ENCODE data around the gene ROMO1. TPM values are rescaled to one million over a fixed set of nuclear protein-coding genes. Genes with fewer than 3 reads are reported as not detected.

Gene ROMO1
- total RNA-seq, 1 experiment from 2014 or later, result 357 TPM

GRCh38 chr20:35651958-35652357 lies 47.2 kb upstream of the ROMO1 start:
- POLR2A ChIA-PET, result interaction anchor here (1.5 kb wide), 1 partner anchor 12 kb away, joined by 8 read pairs; the partner anchor contains the start of genes CPNE1 and RBM12
- H3K27me3 Mint-ChIP-seq (ENCODE audit: insufficient read depth, unreplicated experiment), result no peaks in the 10 kb centered on the region

GRCh38 chr20:35652641-35653429 lies 46.4 kb upstream of the ROMO1 start:
- Histone ChIP-seq H3K4me3 (ENCODE audit: low read depth, low read length) (no peak overlapping the region), H3K36me3 (ENCODE audit: control insufficient read depth, insufficient read depth, low read length) (peaks cover 11% of the 10 kb centered on the region), H3K9me3 (no peaks in the 10 kb centered on the region), H3K4me1 (no peaks in the 10 kb centered on the region), H3K27me3 (replicated peaks; ENCODE audit: control insufficient read depth, insufficient read depth, low read length) (no peaks in the 10 kb centered on the region)
- H3K27ac Mint-ChIP-seq (ENCODE audit: unreplicated experiment), result no peak overlapping the region
- ChIA-PET POLR2A (interaction anchor here (1.5 kb wide), 1 partner anchor 11 kb away, joined by 8 read pairs; the partner anchor contains the start of genes CPNE1 and RBM12), CTCF (no interaction called here)
- peaks cover 13% of the 10 kb centered on the region for H3K4me1 Mint-ChIP-seq (ENCODE audit: low read depth, unreplicated experiment)
- intact Hi-C loops (cut with micrococcal nuclease; ENCODE audit: unreplicated experiment), result no loop called here
- no peak for DNase-seq
- BruUV-seq (replicated peaks), result no TSS peak
- H3K4me3 Mint-ChIP-seq (ENCODE audit: unreplicated experiment), result no peak overlapping the region
- TF ChIP-seq, protein P1, sequence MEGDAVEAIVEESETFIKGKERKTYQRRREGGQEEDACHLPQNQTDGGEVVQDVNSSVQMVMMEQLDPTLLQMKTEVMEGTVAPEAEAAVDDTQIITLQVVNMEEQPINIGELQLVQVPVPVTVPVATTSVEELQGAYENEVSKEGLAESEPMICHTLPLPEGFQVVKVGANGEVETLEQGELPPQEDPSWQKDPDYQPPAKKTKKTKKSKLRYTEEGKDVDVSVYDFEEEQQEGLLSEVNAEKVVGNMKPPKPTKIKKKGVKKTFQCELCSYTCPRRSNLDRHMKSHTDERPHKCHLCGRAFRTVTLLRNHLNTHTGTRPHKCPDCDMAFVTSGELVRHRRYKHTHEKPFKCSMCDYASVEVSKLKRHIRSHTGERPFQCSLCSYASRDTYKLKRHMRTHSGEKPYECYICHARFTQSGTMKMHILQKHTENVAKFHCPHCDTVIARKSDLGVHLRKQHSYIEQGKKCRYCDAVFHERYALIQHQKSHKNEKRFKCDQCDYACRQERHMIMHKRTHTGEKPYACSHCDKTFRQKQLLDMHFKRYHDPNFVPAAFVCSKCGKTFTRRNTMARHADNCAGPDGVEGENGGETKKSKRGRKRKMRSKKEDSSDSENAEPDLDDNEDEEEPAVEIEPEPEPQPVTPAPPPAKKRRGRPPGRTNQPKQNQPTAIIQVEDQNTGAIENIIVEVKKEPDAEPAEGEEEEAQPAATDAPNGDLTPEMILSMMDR (IDR thresholded peaks at IDR 0.05; ENCODE audit: insufficient read depth in 1 of 2, low read depth in 1 of 2, low read length in 1 of 2, severe bottlenecking in 1 of 2, unreplicated experiment in 1 of 2), result no peak
- peaks cover 44% of the 10 kb centered on the region for H3K36me3 Mint-ChIP-seq (ENCODE audit: insufficient read depth, unreplicated experiment)
- no peaks in the 10 kb centered on the region for H3K9me3 Mint-ChIP-seq (ENCODE audit: unreplicated experiment)
- H3K27me3 Mint-ChIP-seq (ENCODE audit: insufficient read depth, unreplicated experiment), result no peaks in the 10 kb centered on the region

More at GRCh38 chr20:35651958-35652357, 47.2 kb upstream of the ROMO1 start:
- H3K4me3 Mint-ChIP-seq (ENCODE audit: unreplicated experiment), result no peak overlapping the region
- CTCF ChIA-PET, result no interaction called here
- Histone ChIP-seq H3K4me1 (no peaks in the 10 kb centered on the region), H3K27me3 (replicated peaks; ENCODE audit: control insufficient read depth, insufficient read depth, low read length) (no peaks in the 10 kb centered on the region), H3K4me3 (ENCODE audit: low read depth, low read length) (no peak overlapping the region), H3K9me3 (no peaks in the 10 kb centered on the region), H3K36me3 (ENCODE audit: control insufficient read depth, insufficient read depth, low read length) (peaks cover 11% of the 10 kb centered on the region)
- no peak overlapping the region for H3K27ac Mint-ChIP-seq (ENCODE audit: unreplicated experiment)
- TF ChIP-seq, protein P1 (IDR thresholded peaks at IDR 0.05; ENCODE audit: insufficient read depth in 1 of 2, low read depth in 1 of 2, low read length in 1 of 2, severe bottlenecking in 1 of 2, unreplicated experiment in 1 of 2), result no peak
- intact Hi-C loops (cut with micrococcal nuclease; ENCODE audit: unreplicated experiment), result no loop called here
- no peak for DNase-seq
- peaks cover 7% of the 10 kb centered on the region for H3K4me1 Mint-ChIP-seq (ENCODE audit: low read depth, unreplicated experiment)
- no peaks in the 10 kb centered on the region for H3K9me3 Mint-ChIP-seq (ENCODE audit: unreplicated experiment)
- peaks cover 46% of the 10 kb centered on the region for H3K36me3 Mint-ChIP-seq (ENCODE audit: insufficient read depth, unreplicated experiment)
- no TSS peak for BruUV-seq (replicated peaks)

GRCh38 chr20:35653430-35653734 lies 45.8 kb upstream of the ROMO1 start:
- no peaks in the 10 kb centered on the region for H3K27me3 ChIP-seq (replicated peaks; ENCODE audit: control insufficient read depth, insufficient read depth, low read length)
- H3K4me1 ChIP-seq, result no peaks in the 10 kb centered on the region
- H3K36me3 Mint-ChIP-seq (ENCODE audit: insufficient read depth, unreplicated experiment), result peaks cover 38% of the 10 kb centered on the region
- POLR2A ChIA-PET, result no interaction called here
- no peak for DNase-seq
- no peaks in the 10 kb centered on the region for H3K9me3 ChIP-seq
- H3K9me3 Mint-ChIP-seq (ENCODE audit: unreplicated experiment), result no peaks in the 10 kb centered on the region
- TF ChIP-seq, protein P1 (IDR thresholded peaks at IDR 0.05; ENCODE audit: insufficient read depth in 1 of 2, low read depth in 1 of 2, low read length in 1 of 2, severe bottlenecking in 1 of 2, unreplicated experiment in 1 of 2), result no peak
- H3K36me3 ChIP-seq (ENCODE audit: control insufficient read depth, insufficient read depth, low read length), result peaks cover 11% of the 10 kb centered on the region
- no peak overlapping the region for H3K27ac Mint-ChIP-seq (ENCODE audit: unreplicated experiment)
- peaks cover 13% of the 10 kb centered on the region for H3K4me1 Mint-ChIP-seq (ENCODE audit: low read depth, unreplicated experiment)
- intact Hi-C loops (cut with micrococcal nuclease; ENCODE audit: unreplicated experiment), result no loop called here
- no peak overlapping the region for H3K4me3 Mint-ChIP-seq (ENCODE audit: unreplicated experiment)
- CTCF ChIA-PET, result no interaction called here
- no TSS peak for BruUV-seq (replicated peaks)
- no peaks in the 10 kb centered on the region for H3K27me3 Mint-ChIP-seq (ENCODE audit: insufficient read depth, unreplicated experiment)
- H3K4me3 ChIP-seq (ENCODE audit: low read depth, low read length), result no peak overlapping the region

Measured in Caco-2 (cell line).